Endothelial cell (in vitro differentiated cells): ENCODE results near the gene RAD51D. TPM values are rescaled to one million over a fixed set of nuclear protein-coding genes. Genes with fewer than 3 reads are reported as not detected.

Experiments
- DNase-seq: peaks from one replicate; pipeline ENCODE4 v3.0.0; 2021; ENCODE audit warnings: low spot score
- H3K27ac Mint-ChIP-seq: one replicate; pipeline ENCODE4 v1.8.0; 2021; ENCODE audit warnings: mixed read lengths, inconsistent platforms; ENCODE audit not compliant: unreplicated experiment
- H3K27me3 Mint-ChIP-seq: one replicate; pipeline ENCODE4 v1.8.0; 2021; ENCODE audit warnings: mild to moderate bottlenecking, moderate library complexity, mixed read lengths, inconsistent platforms; ENCODE audit not compliant: unreplicated experiment
- H3K36me3 Mint-ChIP-seq: one replicate; pipeline ENCODE4 v1.8.0; 2021; ENCODE audit warnings: mild to moderate bottlenecking, low read depth, mixed read lengths, inconsistent platforms; ENCODE audit not compliant: unreplicated experiment
- H3K4me1 Mint-ChIP-seq: one replicate; pipeline ENCODE4 v1.8.0; 2021; ENCODE audit warnings: mild to moderate bottlenecking, mixed read lengths, inconsistent platforms; ENCODE audit not compliant: unreplicated experiment
- H3K4me3 Mint-ChIP-seq: one replicate; pipeline ENCODE4 v1.8.0; 2021; ENCODE audit warnings: mild to moderate bottlenecking, mixed read lengths, inconsistent platforms; ENCODE audit not compliant: unreplicated experiment
- H3K9me3 Mint-ChIP-seq: one replicate; pipeline ENCODE4 v1.8.0; 2021; ENCODE audit warnings: mixed read lengths, inconsistent platforms; ENCODE audit not compliant: unreplicated experiment
- total RNA-seq: library from RNA; stranded (reverse); fragmentation: NEBNext Ultra II Directional; extraction: Animal tissue kit (Norgen Biotek cat#: 25700); gene quantifications from one replicate; pipeline ENCODE4 v1.2.1, GENCODE V29; 2021; ENCODE audit not compliant: unreplicated experiment
- TF ChIP-seq, protein P1 (sequence below): fragments of 200-600 bp; sonication (generic); IDR thresholded peaks from one replicate; pipeline ENCODE4 v1.5.0; 2021; ENCODE audit warnings: antibody characterized with exemption; ENCODE audit not compliant: unreplicated experiment

The RAD51D gene
- total RNA-seq, 1 donor from 2014 or later = 16.3 TPM

DNA sequence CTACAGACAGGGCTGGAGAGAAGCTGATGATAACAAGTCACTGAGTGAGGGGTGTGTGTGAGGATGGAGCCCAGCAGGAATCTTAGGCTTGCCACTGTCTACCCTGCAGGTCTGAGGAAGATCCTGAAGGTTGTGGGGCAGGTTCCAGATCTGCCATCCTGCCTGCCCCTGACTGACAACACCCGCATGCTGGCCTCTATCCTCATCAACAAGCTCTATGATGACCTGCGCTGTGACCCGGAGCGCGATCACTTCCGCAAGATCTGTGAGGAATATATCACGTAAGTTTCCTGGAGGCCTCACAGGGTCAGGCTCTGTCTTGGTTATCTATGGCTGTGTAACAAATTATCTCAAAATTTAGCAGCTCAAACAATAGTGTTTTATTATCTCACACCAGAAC is 44.2 kb upstream of the RAD51D start:
- peaks cover 3% of the 10 kb centered on the region for H3K4me1 Mint-ChIP-seq
- no peaks in the 10 kb centered on the region for H3K36me3 Mint-ChIP-seq
- DNase-seq = no peak
- H3K9me3 Mint-ChIP-seq = no peaks in the 10 kb centered on the region
- H3K4me3 Mint-ChIP-seq = no peak overlapping the region
- TF ChIP-seq, protein P1, sequence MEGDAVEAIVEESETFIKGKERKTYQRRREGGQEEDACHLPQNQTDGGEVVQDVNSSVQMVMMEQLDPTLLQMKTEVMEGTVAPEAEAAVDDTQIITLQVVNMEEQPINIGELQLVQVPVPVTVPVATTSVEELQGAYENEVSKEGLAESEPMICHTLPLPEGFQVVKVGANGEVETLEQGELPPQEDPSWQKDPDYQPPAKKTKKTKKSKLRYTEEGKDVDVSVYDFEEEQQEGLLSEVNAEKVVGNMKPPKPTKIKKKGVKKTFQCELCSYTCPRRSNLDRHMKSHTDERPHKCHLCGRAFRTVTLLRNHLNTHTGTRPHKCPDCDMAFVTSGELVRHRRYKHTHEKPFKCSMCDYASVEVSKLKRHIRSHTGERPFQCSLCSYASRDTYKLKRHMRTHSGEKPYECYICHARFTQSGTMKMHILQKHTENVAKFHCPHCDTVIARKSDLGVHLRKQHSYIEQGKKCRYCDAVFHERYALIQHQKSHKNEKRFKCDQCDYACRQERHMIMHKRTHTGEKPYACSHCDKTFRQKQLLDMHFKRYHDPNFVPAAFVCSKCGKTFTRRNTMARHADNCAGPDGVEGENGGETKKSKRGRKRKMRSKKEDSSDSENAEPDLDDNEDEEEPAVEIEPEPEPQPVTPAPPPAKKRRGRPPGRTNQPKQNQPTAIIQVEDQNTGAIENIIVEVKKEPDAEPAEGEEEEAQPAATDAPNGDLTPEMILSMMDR = no peak
- H3K27me3 Mint-ChIP-seq = peaks cover 1% of the 10 kb centered on the region
- H3K27ac Mint-ChIP-seq = no peak overlapping the region

DNA sequence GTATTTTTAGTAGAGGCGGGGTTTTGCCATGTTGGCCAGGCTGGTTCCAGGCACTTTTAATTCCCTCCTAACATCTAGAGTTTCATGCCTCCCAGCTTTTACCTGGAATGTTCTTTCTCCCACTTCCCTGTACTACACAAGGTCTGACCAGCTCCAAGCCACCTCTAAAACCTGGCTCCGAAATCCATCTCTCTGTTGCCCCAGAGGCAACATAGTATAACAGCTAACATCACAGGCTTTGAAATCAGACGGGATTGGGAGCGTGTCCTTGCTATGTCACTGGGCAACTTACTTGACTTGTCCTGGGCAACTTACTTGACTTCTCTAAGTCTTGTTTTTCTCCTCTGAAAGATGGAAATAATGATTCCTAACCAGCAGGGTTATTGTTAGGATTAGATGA is 43.1 kb upstream of the RAD51D start:
- no peak overlapping the region for H3K4me3 Mint-ChIP-seq
- TF ChIP-seq, protein P1 = no peak
- H3K27ac Mint-ChIP-seq = no peak overlapping the region
- no peaks in the 10 kb centered on the region for H3K36me3 Mint-ChIP-seq
- no peak for DNase-seq
- peaks cover 1% of the 10 kb centered on the region for H3K27me3 Mint-ChIP-seq
- H3K9me3 Mint-ChIP-seq = no peaks in the 10 kb centered on the region
- peaks cover 3% of the 10 kb centered on the region for H3K4me1 Mint-ChIP-seq

DNA sequence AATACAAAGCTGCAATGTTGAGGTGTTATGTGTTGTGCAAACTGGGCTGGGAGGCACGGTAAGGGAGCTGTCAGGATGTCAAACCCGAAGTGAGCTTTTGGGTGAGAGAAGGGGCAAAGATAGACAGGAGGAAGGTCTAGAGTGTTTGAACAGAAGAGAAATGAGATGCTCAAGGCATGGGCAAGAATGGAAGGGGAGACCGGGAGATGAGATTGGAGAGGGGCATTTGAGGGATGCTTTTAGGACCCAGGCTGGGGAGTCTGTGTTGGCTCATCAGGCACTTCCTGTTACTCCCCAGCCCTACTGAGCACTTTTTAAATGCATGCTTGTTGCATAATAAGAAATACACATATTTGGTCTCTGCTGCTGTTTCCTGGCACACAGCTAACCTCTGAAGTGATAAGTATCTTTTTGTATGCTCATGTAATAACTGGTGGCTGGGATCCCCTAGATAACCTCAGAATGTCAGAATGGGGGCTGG is 41.7 kb upstream of the RAD51D start:
- TF ChIP-seq, protein P1 = no peak
- Mint-ChIP-seq H3K27ac (no peak overlapping the region), H3K9me3 (no peaks in the 10 kb centered on the region)

DNA sequence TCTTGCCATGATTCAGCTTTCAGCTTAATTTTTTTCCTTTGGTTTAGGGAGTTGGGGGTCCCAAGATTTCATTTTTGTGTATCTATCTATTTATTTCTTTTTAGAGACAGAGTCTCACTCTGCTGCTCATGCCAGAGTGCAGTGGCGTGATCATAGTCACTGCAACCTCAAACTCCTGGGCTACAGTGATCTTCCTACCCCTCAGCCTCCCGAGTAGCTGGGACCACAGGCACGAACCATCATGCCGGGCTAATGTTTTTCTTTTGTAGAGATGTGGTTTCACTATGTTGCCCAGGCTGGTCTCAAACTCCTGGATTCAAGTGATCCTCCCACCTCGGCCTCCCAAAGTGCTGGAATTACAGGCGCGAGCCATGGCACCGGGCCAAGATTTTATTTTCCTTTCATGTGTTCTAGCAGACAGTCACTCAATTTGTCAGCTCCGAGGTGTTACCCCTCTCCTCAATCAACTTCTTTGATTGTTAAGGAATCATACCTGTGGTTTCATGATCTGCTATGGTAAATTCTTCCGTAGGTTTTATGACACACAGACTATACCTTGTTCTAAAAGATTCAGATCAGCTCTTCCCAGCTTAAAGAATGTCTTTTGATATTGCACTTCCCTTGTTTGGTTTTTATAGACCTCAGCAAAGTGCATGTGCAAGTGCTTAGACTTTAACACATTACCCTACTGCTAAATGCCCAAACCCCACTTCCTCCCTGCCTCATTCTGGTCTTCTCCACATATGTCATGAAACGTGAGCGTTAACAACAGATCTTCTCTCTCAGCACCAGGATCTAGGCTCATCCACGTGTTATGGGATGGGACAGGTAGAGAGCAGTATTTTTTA is 40.9 kb upstream of the RAD51D start:
- Mint-ChIP-seq H3K4me3 (no peak overlapping the region), H3K27me3 (no peaks in the 10 kb centered on the region), H3K4me1 (peaks cover 3% of the 10 kb centered on the region), H3K9me3 (no peaks in the 10 kb centered on the region), H3K36me3 (no peaks in the 10 kb centered on the region), H3K27ac (no peak overlapping the region)
- no peak for DNase-seq
- TF ChIP-seq, protein P1 = no peak

More for the DNA sequence above, 41.7 kb upstream of the RAD51D start:
- DNase-seq = no peak
- Mint-ChIP-seq H3K36me3 (no peaks in the 10 kb centered on the region), H3K4me1 (peaks cover 3% of the 10 kb centered on the region), H3K4me3 (no peak overlapping the region), H3K27me3 (peaks cover under 1% of the 10 kb centered on the region)

DNA sequence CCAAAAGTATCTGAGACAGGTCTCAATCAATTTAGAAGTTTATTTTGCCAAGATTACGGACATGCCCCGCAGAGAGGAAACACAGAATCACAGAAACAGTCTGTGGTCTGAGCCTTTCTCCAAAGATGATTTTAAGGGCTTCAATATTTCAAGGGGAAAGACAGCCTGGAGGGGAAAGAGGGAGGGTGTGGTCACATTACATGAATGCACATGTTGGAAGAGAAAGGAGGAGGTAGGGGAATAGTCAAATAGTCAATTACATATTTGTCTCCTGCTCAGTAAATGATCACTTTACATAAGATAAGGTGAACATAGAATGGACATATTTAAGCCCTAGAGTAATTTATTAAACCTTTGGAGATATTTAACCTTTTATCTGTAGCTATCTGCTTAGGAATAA is 40.3 kb upstream of the RAD51D start:
- no peak overlapping the region for H3K4me3 Mint-ChIP-seq
- no peak overlapping the region for H3K27ac Mint-ChIP-seq
- TF ChIP-seq, protein P1 = no peak
- H3K27me3 Mint-ChIP-seq = no peaks in the 10 kb centered on the region
- no peak for DNase-seq
- no peaks in the 10 kb centered on the region for H3K9me3 Mint-ChIP-seq
- H3K36me3 Mint-ChIP-seq = no peaks in the 10 kb centered on the region
- H3K4me1 Mint-ChIP-seq = peaks cover 3% of the 10 kb centered on the region
